Panc1 (cell line): ENCODE measurements around the gene ATP5MG.

Experiments used
- POLR2AphosphoS5 ChIP-seq: IDR thresholded peaks from 2 replicates; pipeline ENCODE4 v1.6.1; 2012; ENCODE audit warnings: mild to moderate bottlenecking, low read depth, low read length, moderate library complexity
- TCF7L2 ChIP-seq: IDR thresholded peaks from 2 replicates; pipeline ENCODE4 v1.6.1; 2011; ENCODE audit warnings: mild to moderate bottlenecking, low read depth, low read length, inconsistent platforms
- TF ChIP-seq, protein P1 (sequence below), 2 experiments: IDR thresholded peaks; 2 replicates each; pipeline ENCODE4 v1.6.1; 2011 to 2012; ENCODE audit warnings: low read depth in 2 of 2, control low read depth in 1 of 2, low read length in 1 of 2, mild to moderate bottlenecking in 1 of 2, moderate library complexity in 1 of 2; ENCODE audit not compliant: insufficient read depth in 1 of 2
- TF ChIP-seq, protein P2 (sequence below): fragments of 450-650 bp; IDR thresholded peaks from 2 replicates; pipeline ENCODE4 v1.5.1; 2017; ENCODE audit warnings: mild to moderate bottlenecking

DNA sequence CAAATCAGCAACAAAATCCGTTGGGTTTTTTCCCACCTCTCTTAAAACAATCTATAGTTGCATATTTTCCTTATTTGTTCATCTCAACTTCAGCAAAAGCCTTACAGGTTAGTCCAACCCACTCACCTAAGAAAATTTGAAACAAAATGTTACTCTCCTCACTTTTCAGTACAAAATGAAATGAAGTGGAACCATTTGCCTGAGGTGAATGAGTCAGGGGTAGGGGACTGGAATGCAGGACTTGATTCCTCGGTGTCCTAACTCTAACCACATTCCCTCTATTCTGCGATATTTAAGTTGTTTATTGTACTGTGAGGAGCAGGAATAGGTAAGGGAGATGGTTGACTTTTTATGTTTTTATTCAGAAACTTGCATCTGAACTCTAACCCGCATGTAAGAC lies 16.4 kb downstream of the ATP5MG start:
- TF ChIP-seq, protein P1, sequence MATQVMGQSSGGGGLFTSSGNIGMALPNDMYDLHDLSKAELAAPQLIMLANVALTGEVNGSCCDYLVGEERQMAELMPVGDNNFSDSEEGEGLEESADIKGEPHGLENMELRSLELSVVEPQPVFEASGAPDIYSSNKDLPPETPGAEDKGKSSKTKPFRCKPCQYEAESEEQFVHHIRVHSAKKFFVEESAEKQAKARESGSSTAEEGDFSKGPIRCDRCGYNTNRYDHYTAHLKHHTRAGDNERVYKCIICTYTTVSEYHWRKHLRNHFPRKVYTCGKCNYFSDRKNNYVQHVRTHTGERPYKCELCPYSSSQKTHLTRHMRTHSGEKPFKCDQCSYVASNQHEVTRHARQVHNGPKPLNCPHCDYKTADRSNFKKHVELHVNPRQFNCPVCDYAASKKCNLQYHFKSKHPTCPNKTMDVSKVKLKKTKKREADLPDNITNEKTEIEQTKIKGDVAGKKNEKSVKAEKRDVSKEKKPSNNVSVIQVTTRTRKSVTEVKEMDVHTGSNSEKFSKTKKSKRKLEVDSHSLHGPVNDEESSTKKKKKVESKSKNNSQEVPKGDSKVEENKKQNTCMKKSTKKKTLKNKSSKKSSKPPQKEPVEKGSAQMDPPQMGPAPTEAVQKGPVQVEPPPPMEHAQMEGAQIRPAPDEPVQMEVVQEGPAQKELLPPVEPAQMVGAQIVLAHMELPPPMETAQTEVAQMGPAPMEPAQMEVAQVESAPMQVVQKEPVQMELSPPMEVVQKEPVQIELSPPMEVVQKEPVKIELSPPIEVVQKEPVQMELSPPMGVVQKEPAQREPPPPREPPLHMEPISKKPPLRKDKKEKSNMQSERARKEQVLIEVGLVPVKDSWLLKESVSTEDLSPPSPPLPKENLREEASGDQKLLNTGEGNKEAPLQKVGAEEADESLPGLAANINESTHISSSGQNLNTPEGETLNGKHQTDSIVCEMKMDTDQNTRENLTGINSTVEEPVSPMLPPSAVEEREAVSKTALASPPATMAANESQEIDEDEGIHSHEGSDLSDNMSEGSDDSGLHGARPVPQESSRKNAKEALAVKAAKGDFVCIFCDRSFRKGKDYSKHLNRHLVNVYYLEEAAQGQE (IDR thresholded peaks at IDR 0.05; ENCODE audit: insufficient read depth in 1 of 2, low read depth in 2 of 2, low read length in 1 of 2) = no peak
- TF ChIP-seq, protein P2, sequence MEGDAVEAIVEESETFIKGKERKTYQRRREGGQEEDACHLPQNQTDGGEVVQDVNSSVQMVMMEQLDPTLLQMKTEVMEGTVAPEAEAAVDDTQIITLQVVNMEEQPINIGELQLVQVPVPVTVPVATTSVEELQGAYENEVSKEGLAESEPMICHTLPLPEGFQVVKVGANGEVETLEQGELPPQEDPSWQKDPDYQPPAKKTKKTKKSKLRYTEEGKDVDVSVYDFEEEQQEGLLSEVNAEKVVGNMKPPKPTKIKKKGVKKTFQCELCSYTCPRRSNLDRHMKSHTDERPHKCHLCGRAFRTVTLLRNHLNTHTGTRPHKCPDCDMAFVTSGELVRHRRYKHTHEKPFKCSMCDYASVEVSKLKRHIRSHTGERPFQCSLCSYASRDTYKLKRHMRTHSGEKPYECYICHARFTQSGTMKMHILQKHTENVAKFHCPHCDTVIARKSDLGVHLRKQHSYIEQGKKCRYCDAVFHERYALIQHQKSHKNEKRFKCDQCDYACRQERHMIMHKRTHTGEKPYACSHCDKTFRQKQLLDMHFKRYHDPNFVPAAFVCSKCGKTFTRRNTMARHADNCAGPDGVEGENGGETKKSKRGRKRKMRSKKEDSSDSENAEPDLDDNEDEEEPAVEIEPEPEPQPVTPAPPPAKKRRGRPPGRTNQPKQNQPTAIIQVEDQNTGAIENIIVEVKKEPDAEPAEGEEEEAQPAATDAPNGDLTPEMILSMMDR = no peak
- no peak for TF ChIP-seq TCF7L2
- no peak for TF ChIP-seq POLR2AphosphoS5
